GM18873 (cell line): ENCODE results near the gene NR5A1.

Source experiments
- ATAC-seq: cut with Tn5 transposase; IDR thresholded peaks from one replicate; pipeline ENCODE4 v1.9.1; 2021; ENCODE audit warnings: mild to moderate bottlenecking, moderate library complexity, moderate number of reproducible peaks; ENCODE audit not compliant: unreplicated experiment, low FRiP score

NR5A1 gene

DNA sequence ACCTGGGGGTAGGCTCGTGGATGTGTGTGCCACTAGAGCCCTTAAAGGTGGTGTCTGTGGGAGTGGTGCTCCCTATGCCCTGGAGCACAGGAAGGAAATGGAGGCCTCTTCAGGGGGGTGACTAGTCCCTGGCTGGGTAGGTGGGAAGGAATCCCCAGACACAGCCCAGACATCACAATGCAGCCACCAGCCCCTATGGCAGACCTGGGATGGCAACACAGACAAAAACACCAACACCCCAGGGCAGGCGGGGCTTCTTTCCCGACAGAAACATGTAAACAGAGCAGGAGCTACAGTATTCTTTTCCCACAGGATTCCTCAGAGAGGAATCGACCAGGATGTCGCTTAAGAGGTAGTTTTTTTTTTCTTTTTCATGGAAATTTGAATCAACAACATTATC, 10.4 kb upstream of the NR5A1 start:
- no peak for ATAC-seq

DNA sequence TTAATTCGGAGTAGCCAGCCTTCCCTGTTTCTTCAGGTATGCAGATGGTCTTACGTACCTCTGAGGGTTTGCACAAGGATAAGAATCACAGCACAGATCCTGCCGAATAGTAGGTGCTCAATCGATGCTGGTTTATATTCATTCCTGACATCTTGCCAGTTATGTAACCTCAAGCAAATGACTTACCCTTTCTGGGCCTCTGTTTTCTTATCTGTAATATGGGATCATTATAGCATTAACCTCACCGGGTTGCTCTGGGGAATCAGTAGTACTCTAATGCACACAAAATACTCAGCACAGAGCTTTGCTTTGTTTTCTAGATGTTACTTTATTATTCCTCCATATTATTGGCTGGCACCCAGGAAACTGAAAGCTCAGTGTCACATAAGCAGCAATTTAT, 7.7 kb upstream of the NR5A1 start:
- ATAC-seq, result no peak

DNA sequence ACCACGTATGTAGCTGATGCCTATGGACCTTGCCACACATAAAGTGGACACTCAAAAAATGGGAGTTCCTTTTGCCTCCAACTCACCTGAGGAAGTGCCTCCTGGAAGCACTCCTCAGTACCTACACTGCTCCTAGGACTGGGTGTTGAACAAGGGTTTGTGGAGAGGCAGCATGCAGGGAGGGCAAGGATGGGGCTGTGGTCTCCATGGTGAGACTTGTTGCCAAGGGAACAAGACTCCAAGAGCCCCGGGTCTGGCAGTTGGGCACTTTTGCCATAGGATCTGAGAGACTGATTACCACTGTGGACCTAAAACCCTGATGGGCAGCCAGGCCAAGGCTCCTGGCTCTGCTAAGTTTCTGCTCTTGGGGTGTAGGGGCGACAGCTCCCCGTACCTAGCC, 6.9 kb upstream of the NR5A1 start:
- ATAC-seq, result no peak

DNA sequence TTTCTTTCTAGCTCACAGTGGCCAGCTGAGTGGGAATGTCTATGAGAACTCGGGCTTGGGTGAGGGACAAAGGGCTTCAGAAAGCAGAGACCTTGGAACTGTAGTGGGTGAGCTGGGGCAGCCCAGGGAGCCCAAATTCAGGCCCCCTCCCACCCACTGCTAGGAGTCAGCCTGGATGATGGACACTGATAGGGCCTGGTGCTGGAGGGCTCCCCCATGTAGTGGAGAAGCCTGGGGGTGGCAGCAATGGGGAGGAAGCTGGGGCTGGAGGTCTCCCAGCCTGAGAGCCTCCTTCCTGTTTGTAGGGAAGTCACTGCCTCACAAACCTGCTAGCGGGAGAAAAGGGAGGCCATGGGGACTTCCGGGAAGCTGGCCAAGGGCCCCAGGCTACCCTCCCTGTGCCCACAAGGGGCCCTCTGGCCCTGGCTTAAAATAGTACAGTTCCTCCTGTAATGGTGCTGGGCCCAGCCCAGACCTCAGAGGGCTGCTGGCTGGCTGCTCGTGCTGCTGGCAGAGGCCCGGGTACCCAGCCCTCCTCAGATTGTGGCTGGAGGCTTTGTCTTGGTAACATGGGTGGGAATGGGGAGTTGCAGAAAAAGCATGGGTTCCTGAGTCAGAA, 6.3 kb upstream of the NR5A1 start:
- no peak for ATAC-seq

DNA sequence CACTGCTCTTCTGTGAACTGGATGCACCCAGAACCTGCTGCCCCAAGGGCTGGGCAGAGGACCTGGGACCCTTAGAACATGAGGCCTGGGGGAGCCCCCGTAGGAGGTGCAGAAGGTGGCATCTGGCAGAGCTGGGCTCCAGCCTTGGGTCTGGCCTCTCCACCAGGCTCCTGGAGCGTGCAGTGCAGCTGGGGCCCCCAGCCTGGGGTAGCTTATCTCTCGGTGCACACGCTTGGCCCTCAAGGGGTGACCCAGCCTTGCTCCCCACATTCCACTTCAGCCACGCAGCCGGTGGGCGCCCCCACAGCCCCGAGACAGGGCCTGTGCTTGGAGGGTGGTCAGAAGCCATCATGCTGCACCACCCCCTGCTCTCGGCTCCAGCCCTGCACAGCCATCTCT, 5.6 kb upstream of the NR5A1 start:
- no peak for ATAC-seq

DNA sequence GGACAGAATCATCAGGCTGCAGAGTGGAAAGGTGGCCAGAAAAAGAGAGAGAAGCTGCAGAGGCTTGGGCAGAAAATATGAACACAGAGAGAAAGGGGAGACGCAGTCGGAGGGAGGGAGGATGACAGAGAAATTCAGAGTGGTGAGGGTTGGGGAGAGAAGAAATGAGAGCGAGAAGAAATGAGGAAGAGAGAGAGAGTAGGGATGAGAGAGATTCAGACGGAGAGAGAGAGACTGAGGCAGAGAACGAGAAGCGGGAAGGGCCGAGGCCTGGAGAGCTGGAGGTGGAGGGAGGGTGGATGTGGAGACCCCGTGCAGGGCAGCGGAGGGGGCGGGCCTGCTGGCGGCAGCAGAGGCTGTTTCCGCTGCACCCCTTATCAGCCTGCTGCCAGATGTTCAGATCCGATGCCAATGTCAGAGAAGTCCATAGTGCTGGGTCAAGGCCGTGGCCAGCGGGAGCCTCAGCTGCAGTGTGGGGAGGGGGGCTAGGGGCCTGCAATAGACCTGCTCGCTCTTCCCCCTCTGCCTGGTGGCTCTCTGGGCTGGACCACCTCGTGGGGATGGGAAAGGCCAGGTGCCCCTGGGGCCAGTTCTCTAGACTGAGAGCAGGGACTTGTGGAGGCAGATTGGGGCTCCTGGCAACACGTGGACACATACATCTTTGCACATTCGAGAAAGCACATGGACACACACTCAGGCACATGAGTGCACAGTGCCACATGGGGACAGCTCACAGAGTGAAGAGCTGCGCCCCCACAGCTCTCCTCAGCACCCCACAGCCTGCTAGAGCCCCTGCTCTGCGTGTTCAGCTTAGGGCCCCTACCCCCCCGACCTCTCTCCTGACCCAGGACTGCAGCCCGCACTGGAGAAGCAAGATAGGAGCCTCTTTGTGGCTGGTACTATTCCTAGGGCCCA, 4.9 kb upstream of the NR5A1 start:
- no peak for ATAC-seq

DNA sequence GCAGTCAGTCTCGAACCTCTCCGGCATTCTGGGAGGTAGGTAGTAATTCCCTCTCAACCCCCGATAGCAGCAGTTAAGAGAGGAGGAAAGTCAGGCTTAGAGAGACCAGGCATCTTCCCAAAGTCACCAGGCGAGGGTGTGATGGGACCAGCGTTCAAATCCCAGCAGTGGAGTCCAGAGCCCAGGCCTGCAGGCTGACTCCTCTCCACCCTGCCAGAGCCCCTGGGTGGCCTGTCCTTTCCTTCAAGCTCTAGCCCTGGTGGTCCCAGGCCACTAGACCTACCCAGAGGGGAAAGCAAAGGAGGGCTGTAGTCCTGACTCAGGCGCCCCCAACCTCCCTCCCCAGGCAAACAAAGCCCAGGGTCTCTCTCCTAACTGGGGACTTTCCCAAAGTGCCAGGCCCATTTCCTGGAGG, 4.2 kb upstream of the NR5A1 start:
- no peak for ATAC-seq

DNA sequence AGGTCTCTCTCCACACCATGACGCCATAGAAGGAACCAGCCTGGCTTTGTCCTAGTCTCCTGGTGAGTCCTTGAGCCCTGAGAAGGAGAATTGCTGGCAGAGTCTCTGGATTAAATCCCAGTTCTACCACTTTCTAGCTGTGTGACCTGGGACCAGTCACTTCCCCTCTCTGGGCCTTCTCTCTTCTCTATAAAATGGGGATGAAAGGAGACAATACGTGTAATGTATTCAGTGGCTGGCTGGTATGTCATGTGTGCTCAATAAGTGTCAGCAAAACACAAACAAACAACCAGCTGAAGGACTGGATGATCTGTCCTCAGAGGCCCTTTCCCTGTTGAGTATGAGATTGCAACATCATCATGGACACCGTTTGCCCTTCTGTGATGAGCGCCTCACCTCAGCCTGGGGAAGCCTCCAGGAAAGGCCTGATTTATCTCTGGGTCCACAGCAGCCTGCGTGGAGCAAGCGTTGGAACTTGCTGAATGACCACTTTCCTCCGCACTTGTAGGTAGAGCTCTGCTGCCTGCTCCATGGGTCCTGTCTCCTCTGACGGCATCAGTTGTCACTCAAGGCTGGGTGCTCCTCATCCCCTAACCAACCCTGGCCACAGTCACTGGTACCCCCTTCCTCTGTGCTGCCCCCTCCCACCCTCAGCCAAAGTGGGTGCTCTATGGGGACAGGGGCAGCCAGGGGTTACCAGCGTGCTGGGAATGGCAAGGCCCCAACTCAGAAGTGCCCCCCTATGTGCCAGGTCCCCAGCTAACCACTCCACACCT, 3.6 kb upstream of the NR5A1 start:
- no peak for ATAC-seq

DNA sequence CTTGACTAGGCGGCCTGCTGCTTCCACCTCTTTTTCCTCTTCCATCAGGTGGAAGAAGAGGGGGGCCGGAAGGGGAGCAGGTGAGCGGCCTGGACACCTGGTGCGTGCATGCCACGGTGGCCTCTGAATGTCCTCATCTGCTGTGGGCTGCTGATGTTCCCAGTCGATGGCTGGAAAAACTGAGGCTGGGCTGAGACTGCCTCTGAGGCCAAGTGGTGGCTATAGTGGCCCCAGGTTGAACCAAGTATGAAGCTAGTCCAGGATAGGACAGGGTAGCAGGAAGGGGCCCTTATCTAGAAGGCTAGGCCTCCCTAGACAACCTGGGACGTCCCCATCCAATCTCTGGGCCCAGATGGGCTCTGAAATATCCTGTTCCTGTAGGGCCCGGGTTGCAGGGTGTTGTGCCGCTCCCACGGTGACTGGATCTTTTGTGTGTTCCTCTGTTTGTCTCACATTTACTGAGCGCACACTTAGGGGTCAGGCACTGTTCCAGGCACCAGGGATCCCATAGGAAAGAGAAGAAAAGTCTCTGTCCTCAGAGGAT, 753 bp upstream of the NR5A1 start:
- no peak for ATAC-seq

DNA sequence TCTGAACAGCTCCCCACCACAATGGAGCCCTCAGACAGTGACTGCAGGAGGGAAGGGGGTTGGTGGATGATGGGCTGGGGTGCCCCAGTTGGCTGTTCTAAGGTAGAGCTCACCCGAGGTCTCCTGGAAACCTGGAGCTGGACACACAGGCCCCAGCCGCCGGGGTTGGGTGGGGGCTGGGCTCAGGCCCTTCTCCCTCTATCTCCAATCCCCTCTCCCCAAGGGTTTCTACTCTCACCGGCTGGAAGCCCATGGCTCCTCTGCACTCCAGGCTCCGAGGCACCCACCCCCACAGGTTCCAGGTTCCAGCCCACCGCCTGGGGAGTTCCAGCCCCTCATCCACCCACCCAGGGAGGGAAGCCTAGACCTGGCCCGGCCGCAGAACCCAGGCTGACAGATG, 766 bp downstream of the NR5A1 start:
- no peak for ATAC-seq

DNA sequence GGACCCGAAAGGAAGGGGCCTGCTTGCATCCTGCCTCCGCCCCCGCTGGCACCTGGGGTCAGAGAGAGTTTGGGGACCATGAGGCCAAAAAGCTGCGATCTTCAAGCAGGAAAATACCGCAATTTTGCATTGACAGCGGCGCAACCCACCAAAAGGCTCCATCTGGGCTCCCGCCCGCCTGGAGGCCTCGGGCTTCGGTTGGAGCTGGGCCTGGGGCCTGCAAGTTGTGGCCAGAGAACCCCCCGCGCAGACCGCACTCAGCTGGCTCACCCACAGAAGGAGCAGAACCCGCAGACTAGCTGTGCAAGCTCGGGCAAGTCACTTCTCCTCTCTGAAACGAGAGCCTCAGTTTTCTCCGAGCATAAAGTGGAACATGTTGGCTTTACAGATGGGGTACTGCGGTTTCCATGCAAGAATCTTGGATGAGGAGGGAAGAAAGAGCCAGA, 1.3 kb downstream of the NR5A1 start:
- no peak for ATAC-seq

DNA sequence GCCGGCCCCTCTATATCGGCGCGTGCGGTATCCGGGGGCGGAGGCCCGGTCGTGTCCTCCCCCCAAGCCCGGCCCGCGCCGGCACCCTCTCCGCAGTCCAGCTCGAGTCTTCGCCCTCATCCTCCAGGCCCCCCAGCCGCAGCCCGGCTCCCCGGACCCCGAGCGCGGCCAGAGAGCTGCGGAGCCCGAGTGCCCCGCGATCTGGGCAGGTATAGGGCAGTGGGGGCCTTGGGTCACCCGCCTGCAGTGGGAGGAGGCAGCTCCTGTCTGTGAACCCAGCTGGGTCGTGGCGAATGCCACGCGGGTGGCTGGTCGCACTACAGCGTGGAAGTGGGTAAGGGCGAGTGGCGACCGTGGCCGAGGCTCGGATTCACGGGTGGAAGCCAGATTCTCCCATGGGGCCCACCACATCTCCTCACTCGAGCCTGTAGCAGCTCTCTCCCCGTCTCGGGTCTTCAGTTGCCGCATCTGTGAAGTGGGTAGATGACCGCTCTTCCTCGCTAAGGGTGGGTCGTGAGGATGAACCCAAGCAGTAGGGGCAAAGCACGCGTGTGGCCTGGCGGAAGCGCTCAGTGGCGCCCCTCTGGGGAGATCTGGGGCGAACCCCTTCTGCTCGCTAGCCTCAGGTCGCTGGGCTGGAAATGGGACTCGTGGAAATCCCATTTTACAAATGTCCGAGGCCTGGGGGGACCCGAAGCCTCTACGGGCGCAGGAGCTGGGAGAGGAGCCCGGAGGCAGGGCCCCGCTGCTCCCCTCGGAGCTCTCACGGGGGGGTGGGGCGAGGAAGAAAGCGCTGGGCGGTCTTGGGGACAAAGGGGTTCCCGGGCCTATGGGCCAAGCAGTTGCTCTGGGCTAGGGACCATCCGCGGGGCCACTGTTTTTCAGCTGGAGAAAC, 1.9 kb downstream of the NR5A1 start:
- ATAC-seq, result no peak

DNA sequence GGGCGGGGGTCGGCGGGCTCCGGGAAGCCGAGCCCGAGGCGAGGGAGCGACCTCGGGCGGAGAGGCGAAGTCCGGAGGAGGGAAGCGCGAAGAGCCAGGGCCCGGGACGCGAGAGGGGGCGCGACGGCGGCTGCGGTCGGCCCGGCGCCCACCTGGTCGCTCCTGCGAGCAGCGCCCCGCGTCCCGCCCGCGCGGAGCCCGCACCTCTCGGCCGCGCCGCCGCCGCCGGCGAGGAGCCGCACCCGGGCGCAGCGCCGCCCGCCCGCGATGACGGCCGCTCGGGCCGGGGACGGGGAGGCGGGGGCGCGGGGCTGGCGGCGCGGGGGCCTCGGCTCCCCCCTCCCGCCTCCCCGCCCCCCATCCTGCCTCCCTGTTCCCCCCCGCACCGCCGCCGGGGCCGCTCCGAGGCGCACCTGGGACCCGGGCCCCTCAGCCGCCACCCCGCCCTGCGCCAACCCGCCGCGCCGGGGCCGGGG, 2.6 kb downstream of the NR5A1 start:
- ATAC-seq, result no peak

DNA sequence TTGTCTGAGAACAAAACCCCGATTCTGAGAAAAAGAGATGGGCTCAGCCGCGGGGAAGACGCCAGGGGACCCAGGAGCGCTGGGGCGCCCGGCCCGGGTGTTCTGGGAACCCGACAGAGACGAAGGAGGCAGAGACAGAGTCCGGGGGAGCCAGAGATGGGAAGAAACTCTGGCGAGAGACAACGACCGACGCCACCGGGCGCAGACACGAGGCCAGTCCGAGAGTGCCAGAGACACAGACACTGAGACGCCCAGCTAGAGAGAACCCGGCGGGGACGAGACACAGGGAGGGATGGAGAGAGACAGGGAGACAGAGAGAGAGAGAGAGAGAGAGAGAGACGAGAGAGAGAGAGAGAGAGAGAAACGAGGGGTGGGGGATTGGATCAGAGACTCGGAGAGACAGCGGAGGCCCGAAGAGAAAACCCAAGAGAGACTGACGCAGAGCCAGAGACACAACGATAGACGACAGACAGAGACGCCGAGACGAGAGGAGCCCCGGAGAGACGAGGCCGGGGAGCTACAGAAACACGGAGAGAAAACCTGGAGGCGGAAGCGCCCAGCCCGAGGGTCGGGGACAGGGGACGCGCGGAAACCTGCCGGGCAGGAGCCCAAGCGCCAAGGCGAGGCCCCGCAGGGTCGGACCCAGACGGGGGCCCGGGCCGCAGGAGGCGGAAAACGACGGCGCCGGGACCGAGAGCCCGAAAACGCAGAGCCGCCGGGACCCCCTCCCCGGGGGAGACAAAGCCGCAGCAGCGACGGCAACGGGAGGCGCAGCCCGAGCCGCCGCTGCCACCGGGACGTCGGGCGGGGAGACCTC, 3.3 kb downstream of the NR5A1 start:
- no peak for ATAC-seq

DNA sequence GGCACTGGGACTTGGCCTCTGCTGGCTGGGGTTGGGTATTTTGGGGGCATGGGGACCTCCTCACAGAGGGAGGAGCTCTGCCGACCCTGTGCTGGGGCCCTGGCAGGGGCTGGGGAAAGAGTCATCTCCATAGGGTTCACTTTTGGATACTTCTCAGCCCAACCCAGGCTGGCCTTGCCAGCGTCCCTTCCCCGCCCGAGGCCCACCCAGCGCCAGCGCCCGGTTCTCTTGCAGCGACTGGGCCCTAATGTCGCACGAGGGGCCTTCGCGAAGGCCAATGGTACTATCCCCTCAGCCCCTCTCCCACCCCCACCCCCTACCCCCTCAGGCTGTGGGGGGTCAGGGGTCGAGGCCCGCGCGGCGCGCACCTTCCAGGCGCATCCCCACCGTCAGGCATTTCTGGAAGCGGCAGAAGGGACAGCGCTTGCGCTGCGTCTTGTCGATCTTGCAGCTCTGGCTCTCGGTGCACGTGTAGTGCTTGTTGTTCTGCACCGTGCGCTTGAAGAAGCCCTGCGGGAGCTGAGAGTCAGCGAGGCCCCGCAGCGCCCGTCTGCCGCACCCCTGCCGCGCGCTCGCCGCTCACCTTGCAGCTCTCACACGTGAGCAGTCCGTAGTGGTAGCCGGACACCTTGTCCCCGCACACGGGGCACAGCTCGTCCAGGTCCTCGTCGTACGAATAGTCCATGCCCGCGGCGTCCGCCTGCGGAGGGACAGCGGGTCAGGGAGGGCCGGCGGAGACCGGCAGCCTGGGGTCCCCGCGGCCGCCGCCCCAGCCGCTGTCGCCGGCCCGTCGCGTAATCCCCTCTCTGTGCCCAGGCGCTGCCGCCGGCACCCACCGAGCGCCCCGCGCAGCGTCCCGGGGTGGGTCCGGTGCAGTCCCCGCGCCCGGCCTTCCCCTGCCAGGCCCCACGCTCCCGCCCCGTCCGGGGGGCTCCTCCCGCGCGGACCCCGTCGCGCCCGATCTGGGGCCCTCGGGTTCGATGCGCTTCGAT, 4.2 kb downstream of the NR5A1 start:
- no peak for ATAC-seq

DNA sequence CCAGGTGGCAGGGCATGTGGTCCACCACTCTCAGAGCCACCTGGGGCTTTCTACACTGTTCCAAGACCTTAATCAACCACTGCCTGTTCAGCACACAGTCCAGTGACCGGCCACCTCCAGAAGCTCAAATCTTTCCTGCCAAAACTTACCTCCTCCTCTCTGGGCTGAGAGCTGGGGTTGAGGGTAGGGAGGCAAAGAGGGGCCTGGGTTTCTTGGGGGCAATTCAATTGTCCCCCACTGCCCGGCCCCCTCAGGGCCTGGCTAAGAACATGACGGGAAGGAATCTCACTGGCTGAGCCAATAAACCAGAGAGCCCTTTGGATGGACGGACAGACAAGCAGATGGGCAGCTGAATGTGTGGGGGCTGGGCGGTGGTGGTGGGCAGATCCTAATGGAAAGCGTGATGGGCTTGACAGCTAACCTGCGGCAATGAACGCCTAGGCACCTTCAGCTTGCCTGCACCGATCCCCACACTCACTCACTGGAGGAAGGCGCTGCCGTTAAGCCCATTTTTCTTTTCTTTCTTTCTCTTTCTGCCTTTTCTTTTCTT, 5.4 kb downstream of the NR5A1 start:
- ATAC-seq, result no peak

DNA sequence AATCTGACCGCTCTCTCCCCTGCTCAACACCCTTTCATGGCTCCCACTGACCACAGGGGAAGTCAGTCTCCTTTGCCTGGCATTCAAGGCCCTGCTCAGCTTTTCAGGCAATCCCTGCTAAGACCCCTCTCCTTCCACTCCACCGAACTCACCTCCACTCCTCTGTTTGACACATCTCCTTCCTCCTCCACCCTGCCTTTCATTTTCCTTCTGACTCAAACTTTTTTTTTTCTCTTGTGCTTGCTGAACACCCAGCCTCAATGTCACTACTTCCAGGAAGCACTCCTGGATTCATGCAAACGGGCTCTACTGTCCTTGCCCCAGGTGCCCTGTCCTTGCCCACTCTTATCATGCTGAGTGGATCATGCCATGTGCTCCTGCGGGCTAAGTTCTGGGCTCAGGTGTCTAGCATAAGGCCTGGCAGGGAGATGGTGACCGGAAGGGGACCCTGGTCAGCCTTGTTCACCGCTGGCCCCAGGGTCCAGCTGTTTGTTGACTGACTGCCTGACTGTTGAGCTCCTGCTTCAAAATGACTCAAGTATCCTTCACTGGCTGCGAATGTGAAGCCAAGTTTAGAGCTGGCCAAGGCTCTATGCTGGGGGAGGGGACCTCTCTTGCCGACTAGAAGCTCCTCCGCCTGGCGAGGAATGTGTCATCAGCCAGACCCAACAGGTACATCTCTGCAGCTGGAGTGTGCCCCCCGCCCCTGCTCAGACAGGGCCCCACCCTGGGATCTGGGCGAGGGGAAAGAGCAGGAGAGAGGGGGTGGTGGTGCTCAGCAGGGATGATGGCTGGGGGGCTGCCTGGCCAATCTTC, 6.2 kb downstream of the NR5A1 start:
- no peak for ATAC-seq
